ENCODE data around the gene CORO2A.

GRCh38 chr9:98235126-98235525 lies 42.7 kb upstream of the CORO2A start:
- TF ChIP-seq ZNF175 (tag by site-specific recombination; IDR thresholded peaks at IDR 0.05) (no peak), ZNF121 (tag by site-specific recombination; IDR thresholded peaks at IDR 0.05) (no peak), SP2 (tag by site-specific recombination; IDR thresholded peaks at IDR 0.05) (no peak), CTCF (tag by site-specific recombination; IDR thresholded peaks at IDR 0.05) (no peak), ZNF48 (tag by site-specific recombination; IDR thresholded peaks at IDR 0.05) (no peak), ZBTB7A (tag by site-specific recombination; IDR thresholded peaks at IDR 0.05; ENCODE audit: low read depth) (no peak), ZNF843 (tag by site-specific recombination; IDR thresholded peaks at IDR 0.05) (no peak), ZNF214 (tag by site-specific recombination; IDR thresholded peaks at IDR 0.05; ENCODE audit: borderline replicate concordance) (no peak)
